ENCODE measurements around the gene RND2. TPM values are rescaled to one million over a fixed set of nuclear protein-coding genes. Genes with fewer than 3 reads are reported as not detected.

The RND2 gene
- total RNA-seq, 4 donors from 2014 or later = 1.5 to 4.5 (median 2.5) TPM

- Histone ChIP-seq H3K27me3 (no peaks in the 10 kb centered on the region), H3K9me3 (no peaks in the 10 kb centered on the region), H3K4me1 (no peaks in the 10 kb centered on the region), H3K4me3 (no peak overlapping the region), H3K36me3 (peaks cover 0 to 45% of the 10 kb centered on the region in 2 donors), H3K27ac (no peak overlapping the region)
- no peak for ATAC-seq
- TF ChIP-seq POLR2AphosphoS5 (IDR thresholded peaks at IDR 0.05) (no peak), EP300 (IDR thresholded peaks at IDR 0.05) (no peak), POLR2A (IDR thresholded peaks at IDR 0.05) (no peak)
- WGBS, 2 donors (ENCODE audit: low coverage in 1 of 2) = 96 to 98% methylated on average over 4 to 5 of the region's 7 CpGs
These were observed 31.0 kb downstream of the RND2 start for GRCh38 chr17:43056051-43056450.

DNA sequence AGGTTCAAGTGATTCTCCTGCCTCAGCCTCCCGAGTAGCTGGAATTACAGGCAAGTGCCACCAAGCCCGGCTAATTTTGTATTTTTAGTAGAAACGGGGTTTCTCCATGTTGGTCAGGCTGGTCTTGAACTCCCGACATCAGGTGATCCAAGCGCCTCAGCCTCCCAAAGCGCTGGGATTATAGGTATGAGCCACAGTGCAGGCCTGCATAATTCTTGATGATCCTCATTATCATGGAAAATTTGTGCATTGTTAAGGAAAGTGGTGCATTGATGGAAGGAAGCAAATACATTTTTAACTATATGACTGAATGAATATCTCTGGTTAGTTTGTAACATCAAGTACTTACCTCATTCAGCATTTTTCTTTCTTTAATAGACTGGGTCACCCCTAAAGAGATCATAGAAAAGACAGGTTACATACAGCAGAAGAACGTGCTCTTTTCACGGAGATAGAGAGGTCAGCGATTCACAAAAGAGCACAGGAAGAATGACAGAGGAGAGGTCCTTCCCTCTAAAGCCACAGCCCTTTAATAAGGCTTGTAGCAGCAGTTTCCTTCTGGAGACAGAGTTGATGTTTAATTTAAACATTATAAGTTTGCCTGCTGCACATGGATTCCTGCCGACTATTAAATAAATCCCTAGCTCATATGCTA, 38.1 kb downstream of the RND2 start:
- no peaks in the 10 kb centered on the region for H3K27me3 ChIP-seq
- H3K9me3 ChIP-seq = no peaks in the 10 kb centered on the region
- H3K36me3 ChIP-seq = peaks cover 0 to 16% of the 10 kb centered on the region in 2 donors
- no peak overlapping the region for H3K4me3 ChIP-seq
- TF ChIP-seq POLR2AphosphoS5 (IDR thresholded peaks at IDR 0.05) = no peak
- TF ChIP-seq, protein P1, sequence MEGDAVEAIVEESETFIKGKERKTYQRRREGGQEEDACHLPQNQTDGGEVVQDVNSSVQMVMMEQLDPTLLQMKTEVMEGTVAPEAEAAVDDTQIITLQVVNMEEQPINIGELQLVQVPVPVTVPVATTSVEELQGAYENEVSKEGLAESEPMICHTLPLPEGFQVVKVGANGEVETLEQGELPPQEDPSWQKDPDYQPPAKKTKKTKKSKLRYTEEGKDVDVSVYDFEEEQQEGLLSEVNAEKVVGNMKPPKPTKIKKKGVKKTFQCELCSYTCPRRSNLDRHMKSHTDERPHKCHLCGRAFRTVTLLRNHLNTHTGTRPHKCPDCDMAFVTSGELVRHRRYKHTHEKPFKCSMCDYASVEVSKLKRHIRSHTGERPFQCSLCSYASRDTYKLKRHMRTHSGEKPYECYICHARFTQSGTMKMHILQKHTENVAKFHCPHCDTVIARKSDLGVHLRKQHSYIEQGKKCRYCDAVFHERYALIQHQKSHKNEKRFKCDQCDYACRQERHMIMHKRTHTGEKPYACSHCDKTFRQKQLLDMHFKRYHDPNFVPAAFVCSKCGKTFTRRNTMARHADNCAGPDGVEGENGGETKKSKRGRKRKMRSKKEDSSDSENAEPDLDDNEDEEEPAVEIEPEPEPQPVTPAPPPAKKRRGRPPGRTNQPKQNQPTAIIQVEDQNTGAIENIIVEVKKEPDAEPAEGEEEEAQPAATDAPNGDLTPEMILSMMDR (IDR thresholded peaks at IDR 0.05) = no peak
- TF ChIP-seq POLR2A (IDR thresholded peaks at IDR 0.05) = no peak
- no peak for TF ChIP-seq EP300 (IDR thresholded peaks at IDR 0.05)
- H3K27ac ChIP-seq = no peak overlapping the region
- 83 to 94% methylated on average over 6 of the region's 10 CpGs for WGBS, 2 donors (ENCODE audit: low coverage in 1 of 2)
- ATAC-seq = no peak
- no peaks in the 10 kb centered on the region for H3K4me1 ChIP-seq

GRCh38 chr17:43068570-43069367, 43.7 kb downstream of the RND2 start:
- H3K36me3 ChIP-seq = peaks cover 0 to 26% of the 10 kb centered on the region in 2 donors
- 89 to 97% methylated on average over 6 of the region's 6 CpGs for WGBS, 2 donors (ENCODE audit: low coverage in 1 of 2)
- H3K4me1 ChIP-seq = no peaks in the 10 kb centered on the region
- no peaks in the 10 kb centered on the region for H3K27me3 ChIP-seq
- no peak for ATAC-seq
- H3K4me3 ChIP-seq = no peak overlapping the region
- H3K27ac ChIP-seq = no peak overlapping the region
- no peak for TF ChIP-seq POLR2AphosphoS5 (IDR thresholded peaks at IDR 0.05)
- TF ChIP-seq POLR2A (IDR thresholded peaks at IDR 0.05) = no peak
- no peak for TF ChIP-seq EP300 (IDR thresholded peaks at IDR 0.05)
- TF ChIP-seq, protein P1 (IDR thresholded peaks at IDR 0.05) = no peak
- no peaks in the 10 kb centered on the region for H3K9me3 ChIP-seq

GRCh38 chr17:43069368-43069898, 44.4 kb downstream of the RND2 start:
- Histone ChIP-seq H3K4me3 (no peak overlapping the region), H3K27me3 (no peaks in the 10 kb centered on the region), H3K36me3 (peaks cover 0 to 26% of the 10 kb centered on the region in 2 donors), H3K4me1 (no peaks in the 10 kb centered on the region), H3K9me3 (no peaks in the 10 kb centered on the region), H3K27ac (no peak overlapping the region)
- no peak for ATAC-seq
- whole genome bisulfite sequencing, 2 donors (ENCODE audit: low coverage in 1 of 2) = 90 to 100% methylated on average over 3 of the region's 3 CpGs
- no peak for TF ChIP-seq EP300 (IDR thresholded peaks at IDR 0.05)
- no peak for TF ChIP-seq POLR2AphosphoS5 (IDR thresholded peaks at IDR 0.05)
- no peak for TF ChIP-seq POLR2A (IDR thresholded peaks at IDR 0.05)

DNA sequence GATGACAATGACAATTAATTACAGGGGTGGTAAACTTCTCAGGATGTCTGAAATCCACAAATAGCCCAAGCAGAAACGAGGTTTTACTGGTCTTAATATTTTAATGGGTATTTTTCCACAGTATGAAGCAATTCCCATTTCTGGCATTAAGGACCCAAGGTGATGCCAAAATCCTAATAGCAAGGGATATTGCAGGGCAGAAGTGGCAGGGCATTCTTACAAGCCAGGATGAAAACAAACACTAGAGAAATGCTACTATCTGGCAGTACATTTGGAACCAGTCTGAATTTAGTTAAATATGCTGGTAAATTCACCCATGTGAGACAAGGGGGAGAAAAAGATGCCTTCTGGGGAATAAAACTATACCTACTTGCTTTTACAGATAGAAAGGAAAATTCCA, 45.2 kb downstream of the RND2 start:
- H3K27me3 ChIP-seq = no peaks in the 10 kb centered on the region
- TF ChIP-seq, protein P1 (IDR thresholded peaks at IDR 0.05) = no peak
- no peak for TF ChIP-seq EP300 (IDR thresholded peaks at IDR 0.05)
- TF ChIP-seq POLR2A (IDR thresholded peaks at IDR 0.05) = no peak
- no peak for TF ChIP-seq POLR2AphosphoS5 (IDR thresholded peaks at IDR 0.05)
- H3K27ac ChIP-seq = no peak overlapping the region
- H3K9me3 ChIP-seq = no peaks in the 10 kb centered on the region
- H3K4me3 ChIP-seq = no peak overlapping the region
- H3K36me3 ChIP-seq = peaks cover 0 to 26% of the 10 kb centered on the region in 2 donors
- ATAC-seq = no peak
- no peaks in the 10 kb centered on the region for H3K4me1 ChIP-seq
- 75 to 80% methylated on average over 1 of the region's 1 CpG for WGBS, 2 donors (ENCODE audit: low coverage in 1 of 2)

Measured in gastroesophageal sphincter (tissue), 4 donors.